CD4-positive, alpha-beta T cell treated with Interleukin-12 subunit alpha and Interleukin-12 subunit beta, for 1 hour (primary cell): ENCODE measurements around the gene TECPR1.
A peak's percentile ranks its signal among the peaks of the same experiment; 100 is the strongest.

Source experiments
- DNase-seq: peaks from one replicate; pipeline ENCODE4 v3.0.0-alpha.2; 2020

The TECPR1 gene

DNA sequence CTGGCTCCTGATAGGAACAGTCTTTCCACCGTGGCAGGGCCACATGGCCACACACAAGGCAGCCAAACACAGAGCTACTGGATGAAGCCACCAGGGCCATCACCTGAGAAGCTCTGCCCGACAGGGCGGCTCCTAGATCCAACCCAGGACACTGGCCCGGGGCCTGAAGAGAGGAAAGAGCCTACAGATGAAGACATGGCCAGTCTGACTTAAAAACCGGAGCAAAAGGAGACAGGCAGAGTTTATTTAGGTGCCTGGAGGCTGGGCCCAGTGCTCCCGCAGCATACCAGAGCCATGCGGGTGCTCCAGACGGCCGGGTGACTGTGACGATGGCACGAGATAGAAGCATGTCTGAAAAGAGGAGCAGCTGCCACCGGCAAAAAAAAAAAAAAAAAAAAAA lies 3.9 kb downstream of the TECPR1 start:
- DNase-seq = no peak

- no peak for DNase-seq
Observed at GRCh38 chr7:98244871-98245270, 7.2 kb downstream of the TECPR1 start.

GRCh38 chr7:98242934-98243333 lies 9.1 kb downstream of the TECPR1 start:
- DNase-seq = no peak

GRCh38 chr7:98242342-98242741 lies 9.7 kb downstream of the TECPR1 start:
- DNase-seq = no peak

GRCh38 chr7:98241674-98242241 lies 10.3 kb downstream of the TECPR1 start:
- no peak for DNase-seq

- peak; percentile 15 for DNase-seq
Observed at GRCh38 chr7:98240961-98241673, 10.9 kb downstream of the TECPR1 start.

GRCh38 chr7:98238976-98239375 lies 13.1 kb downstream of the TECPR1 start:
- DNase-seq = no peak

- DNase-seq = no peak
Observed at GRCh38 chr7:98238076-98238475, 14.0 kb downstream of the TECPR1 start.

- no peak for DNase-seq
Observed at GRCh38 chr7:98236355-98237185, 15.5 kb downstream of the TECPR1 start.

DNA sequence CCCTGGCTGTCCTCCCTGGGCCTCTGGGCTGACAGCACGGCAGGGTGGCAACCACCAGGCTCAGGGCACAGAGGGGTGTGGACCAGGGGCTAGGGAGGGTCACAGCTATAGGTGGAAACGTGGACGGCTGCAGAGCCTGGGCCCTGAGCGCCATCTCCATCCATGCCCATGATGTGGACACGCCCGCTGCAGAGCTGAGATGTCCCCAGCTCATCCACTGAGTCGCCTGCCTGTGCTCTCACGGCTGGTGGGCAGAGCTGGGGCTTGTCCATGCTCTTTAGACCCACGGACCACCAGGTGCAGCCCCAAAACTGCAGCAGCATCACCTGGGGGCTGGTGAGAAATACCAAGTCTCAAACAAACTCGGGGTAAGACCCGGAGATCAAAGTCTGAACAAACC lies 16.1 kb downstream of the TECPR1 start:
- DNase-seq = no peak

- DNase-seq = no peak
Observed at GRCh38 chr7:98234429-98235147, 17.4 kb downstream of the TECPR1 start.

- no peak for DNase-seq
Observed at GRCh38 chr7:98233219-98234070, 18.6 kb downstream of the TECPR1 start.

DNA sequence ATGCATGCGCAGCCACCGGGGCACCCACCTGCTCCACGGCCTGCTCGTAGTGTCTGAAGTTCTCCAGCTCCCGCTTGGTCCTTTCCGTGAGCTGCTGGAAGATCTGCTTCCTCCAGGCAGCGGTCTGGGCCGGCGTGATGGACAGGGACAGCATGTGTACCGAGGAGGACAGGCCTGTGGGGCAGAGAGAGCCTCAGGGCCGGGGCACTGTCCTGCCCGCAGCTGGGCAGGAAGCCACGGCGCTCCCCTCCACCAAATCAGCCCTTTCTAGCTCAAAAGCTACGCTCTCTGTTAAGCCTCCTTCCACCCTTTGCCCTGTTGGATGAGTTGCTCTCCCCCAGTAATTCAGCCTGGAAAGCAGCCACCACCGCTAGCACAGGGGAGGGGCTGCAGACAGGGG lies 19.2 kb downstream of the TECPR1 start:
- DNase-seq = no peak

DNA sequence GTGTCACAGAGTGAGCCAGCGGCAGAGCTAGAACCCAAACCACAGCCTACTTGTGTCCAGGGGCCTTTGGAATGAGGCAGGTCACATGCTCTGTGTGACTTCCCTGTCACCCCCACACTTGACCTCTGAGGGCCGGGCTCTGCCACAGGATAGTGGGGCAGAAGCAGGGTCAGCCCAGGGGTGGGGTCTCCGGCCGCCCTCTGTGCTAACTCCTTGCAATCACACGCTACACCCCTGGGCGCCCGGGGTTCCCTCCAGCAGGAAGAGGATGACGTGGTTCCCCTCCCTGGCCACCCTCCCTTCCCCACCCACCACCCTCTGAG lies 19.8 kb downstream of the TECPR1 start:
- no peak for DNase-seq

GRCh38 chr7:98231493-98232262 lies 20.4 kb downstream of the TECPR1 start:
- DNase-seq = no peak

DNA sequence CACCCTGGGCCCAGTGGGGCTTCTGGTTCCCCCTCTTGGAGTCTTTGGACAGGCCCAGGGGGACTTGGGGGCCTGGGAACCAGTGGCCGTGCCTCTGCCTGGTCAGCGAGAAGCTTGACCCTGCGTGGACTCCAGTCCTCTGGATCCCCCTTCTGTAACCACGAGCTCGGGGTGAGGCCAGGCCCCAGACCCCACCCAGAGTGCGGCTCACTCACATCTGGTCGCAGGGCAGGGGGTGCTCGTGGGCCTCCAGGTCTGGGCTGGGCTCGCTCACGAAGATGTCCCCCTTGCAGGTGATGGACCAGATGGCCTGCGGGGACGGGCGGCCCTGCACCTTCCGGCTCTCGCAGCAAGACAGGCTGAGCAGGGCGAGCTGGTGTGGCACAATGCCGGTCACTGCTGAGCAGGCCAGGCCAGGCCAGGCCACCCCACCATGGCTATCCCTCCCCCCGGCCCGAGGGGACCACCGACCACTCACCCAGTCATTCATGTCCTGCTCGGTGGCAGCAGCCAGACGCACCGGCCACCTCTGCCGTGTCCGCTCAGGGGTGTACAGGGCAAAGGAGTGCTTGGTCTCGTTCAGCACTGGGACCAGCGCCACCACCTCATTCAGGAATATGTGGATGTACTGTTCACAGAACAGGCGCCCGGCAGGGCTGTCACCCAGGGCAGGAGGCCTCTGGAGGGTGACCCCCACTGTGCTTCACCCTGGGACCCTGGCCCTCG lies 21.1 kb downstream of the TECPR1 start:
- DNase-seq = no peak

GRCh38 chr7:98229991-98230745 lies 21.9 kb downstream of the TECPR1 start:
- DNase-seq = no peak

- no peak for DNase-seq
Observed at GRCh38 chr7:98229441-98229840, 22.6 kb downstream of the TECPR1 start.

GRCh38 chr7:98228801-98229200 lies 23.2 kb downstream of the TECPR1 start:
- DNase-seq = no peak

GRCh38 chr7:98227939-98228338 lies 24.1 kb downstream of the TECPR1 start:
- no peak for DNase-seq
